GM19455 (cell line): ENCODE measurements around the gene DNAH14.
"Not testable (repeated sequence)": the region's sequence is repeated elsewhere in the genome, so short reads cannot be mapped to it uniquely, and the experiment has no call there.

Experiments
- ATAC-seq: cut with Tn5 transposase; IDR thresholded peaks from one replicate; pipeline ENCODE4 v1.9.1; 2021; ENCODE audit not compliant: unreplicated experiment

Gene DNAH14

GRCh38 chr1:224929335-224930237 lies at the start of gene DNAH14:
DNAH14 (plus strand) TSS chr1:224929675; CDS start chr1:224952703, 23,028 bp downstream.
- no peak for ATAC-seq

GRCh38 chr1:224880593-224881307 lies 48.7 kb upstream of the DNAH14 start:
- ATAC-seq = no peak

- ATAC-seq = not testable (repeated sequence)
Measured at GRCh38 chr1:224881308-224881692, 48.2 kb upstream of the DNAH14 start.

- no peak for ATAC-seq
Measured at GRCh38 chr1:224881762-224882211, 47.7 kb upstream of the DNAH14 start.

GRCh38 chr1:224882264-224882663 lies 47.2 kb upstream of the DNAH14 start:
- no peak for ATAC-seq

- ATAC-seq = no peak
Measured at GRCh38 chr1:224883091-224883490, 46.4 kb upstream of the DNAH14 start.

GRCh38 chr1:224884361-224884801 lies 45.1 kb upstream of the DNAH14 start:
- ATAC-seq = no peak

- not testable (repeated sequence) for ATAC-seq
Measured at GRCh38 chr1:224885376-224885775, 44.1 kb upstream of the DNAH14 start.

GRCh38 chr1:224894915-224895314 lies 34.6 kb upstream of the DNAH14 start:
- no peak for ATAC-seq

- no peak for ATAC-seq
Measured at GRCh38 chr1:224896130-224896781, 33.2 kb upstream of the DNAH14 start.

- ATAC-seq = no peak
Measured at GRCh38 chr1:224897529-224898327, 31.7 kb upstream of the DNAH14 start.

GRCh38 chr1:224898937-224899336 lies 30.5 kb upstream of the DNAH14 start:
- no peak for ATAC-seq

- no peak for ATAC-seq
Measured at GRCh38 chr1:224900062-224900630, 29.3 kb upstream of the DNAH14 start.

GRCh38 chr1:224901087-224901810 lies 28.2 kb upstream of the DNAH14 start:
- ATAC-seq = no peak

- no peak for ATAC-seq
Measured at GRCh38 chr1:224903955-224904354, 25.5 kb upstream of the DNAH14 start.

GRCh38 chr1:224906340-224906739 lies 23.1 kb upstream of the DNAH14 start:
- ATAC-seq = no peak

GRCh38 chr1:224911217-224911616 lies 18.3 kb upstream of the DNAH14 start:
- ATAC-seq = no peak

GRCh38 chr1:224914292-224914900 lies 15.1 kb upstream of the DNAH14 start:
- ATAC-seq = no peak

GRCh38 chr1:224919508-224919907 lies 10.0 kb upstream of the DNAH14 start:
- ATAC-seq = no peak
